Astrocyte of the spinal cord (primary cell): ENCODE measurements around the gene TFCP2L1.

Experiments used
- DNase-seq: peaks from one replicate; pipeline ENCODE4 v3.0.0; 2011; ENCODE audit warnings: low read depth, low spot score
- H3K4me3 ChIP-seq: 2 replicates; pipeline ENCODE4 v1.5.1; 2011; ENCODE audit warnings: low read depth, mild to moderate bottlenecking, low read length, moderate library complexity
- CTCF ChIP-seq: IDR thresholded peaks from 2 replicates; pipeline ENCODE4 v1.5.1; 2012; ENCODE audit warnings: low read depth, mild to moderate bottlenecking, low read length, inconsistent platforms
- in situ Hi-C: cut with HindIII; loops from 2 replicates; pipeline ENCODE4 v1.10.0; 2017; ENCODE audit warnings: low sequenced_read_pairs

The TFCP2L1 gene

GRCh38 chr2:121196132-121196848 lies 88.7 kb downstream of the TFCP2L1 start:
- H3K4me3 ChIP-seq = no peak overlapping the region
- in situ Hi-C loops = no loop called here
- TF ChIP-seq CTCF = no peak
- DNase-seq = no peak

DNA sequence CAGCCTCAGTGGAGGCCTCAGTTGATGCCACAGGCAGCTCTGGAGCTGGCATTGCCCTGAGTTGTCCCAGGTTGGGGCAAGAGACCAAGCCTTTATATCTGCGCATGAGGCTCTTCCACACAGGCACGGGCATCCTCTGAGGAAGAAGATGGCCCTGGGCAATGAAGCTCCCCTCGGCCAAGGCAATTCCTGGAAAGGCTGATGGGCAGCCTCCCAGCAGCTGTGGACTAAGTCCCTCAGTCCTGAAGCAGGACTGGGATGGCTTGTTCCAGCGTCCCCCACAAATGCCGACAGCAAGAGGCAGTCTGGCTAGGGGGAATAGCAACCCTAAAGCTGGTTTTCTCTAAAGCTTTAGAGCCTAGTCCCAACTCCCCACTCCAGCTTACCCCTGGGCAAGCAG lies 90.0 kb downstream of the TFCP2L1 start:
- in situ Hi-C loops = no loop called here
- TF ChIP-seq CTCF = no peak
- DNase-seq = no peak
- no peak overlapping the region for H3K4me3 ChIP-seq

DNA sequence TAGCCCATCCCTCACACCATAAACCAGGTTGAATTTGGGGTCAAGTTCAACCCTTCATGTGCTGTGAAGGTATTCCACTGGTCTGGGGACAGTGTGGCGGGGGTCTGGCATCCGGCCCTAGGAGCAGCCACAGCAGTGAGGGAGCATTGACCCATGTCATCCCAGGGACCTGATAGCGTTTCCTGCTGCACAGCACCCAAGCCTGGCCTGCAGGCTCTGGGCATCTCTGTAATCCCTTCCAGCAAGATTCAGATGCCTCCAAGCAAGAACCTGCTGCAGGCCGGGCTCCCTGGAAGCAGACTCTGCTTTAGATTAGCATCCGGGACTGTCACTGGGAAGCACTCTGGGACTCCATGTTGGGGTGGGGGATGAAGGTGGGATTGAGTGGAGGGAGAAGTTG lies 90.4 kb downstream of the TFCP2L1 start:
- in situ Hi-C loops = no loop called here
- DNase-seq = no peak
- no peak for TF ChIP-seq CTCF
- H3K4me3 ChIP-seq = no peak overlapping the region

DNA sequence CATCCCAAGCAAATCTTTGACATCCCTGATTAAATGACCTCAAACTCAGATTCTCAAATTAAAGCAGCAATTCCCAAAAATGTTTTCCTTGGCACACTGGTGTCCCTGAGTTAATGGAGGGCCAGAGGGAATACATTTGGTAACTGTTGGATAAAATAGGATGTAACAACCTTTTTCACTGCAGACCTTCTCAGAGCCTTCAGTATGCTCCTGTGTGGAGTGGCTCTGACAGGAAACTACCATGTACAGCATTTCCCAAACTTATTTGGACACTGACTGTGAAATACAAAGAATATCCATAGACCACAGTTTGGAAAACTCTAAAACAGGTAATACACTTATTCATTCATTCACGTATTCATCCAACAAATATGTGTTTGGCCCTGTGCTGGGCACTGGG lies 91.8 kb downstream of the TFCP2L1 start:
- no peak overlapping the region for H3K4me3 ChIP-seq
- in situ Hi-C loops = no loop called here
- DNase-seq = no peak
- no peak for TF ChIP-seq CTCF

DNA sequence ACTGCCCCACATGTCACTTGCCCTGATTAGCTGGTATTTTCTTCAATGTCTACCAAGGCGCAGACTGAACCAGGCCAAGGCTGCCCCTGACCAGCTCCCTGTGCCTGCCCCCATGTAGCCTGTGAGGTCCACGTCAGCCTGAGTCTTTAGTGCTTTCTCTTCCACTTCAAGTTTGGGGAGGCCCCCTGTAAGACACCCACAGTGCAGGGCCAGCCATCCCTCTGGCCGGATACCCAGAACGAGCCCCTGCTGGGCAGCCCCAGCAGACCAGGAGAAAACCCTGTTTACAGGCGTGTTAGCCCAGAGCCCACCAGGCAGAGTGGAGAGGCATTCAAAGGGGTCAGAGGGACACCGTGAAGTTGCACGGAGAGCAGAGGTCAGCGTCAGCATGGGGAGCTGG lies 92.4 kb downstream of the TFCP2L1 start:
- no peak for TF ChIP-seq CTCF
- H3K4me3 ChIP-seq = no peak overlapping the region
- in situ Hi-C loops = no loop called here
- DNase-seq = no peak

GRCh38 chr2:121191191-121192170 lies 93.5 kb downstream of the TFCP2L1 start:
- no peak for DNase-seq
- TF ChIP-seq CTCF = no peak
- in situ Hi-C loops = no loop called here

More at GRCh38 chr2:121191191-121192170, 93.5 kb downstream of the TFCP2L1 start:
- no peak overlapping the region for H3K4me3 ChIP-seq
